Naive B cell (primary cell): Measurements from ENCODE around the gene PARN. TPM values are rescaled to one million over a fixed set of nuclear protein-coding genes. Genes with fewer than 3 reads are reported as not detected.
"Not testable (repeated sequence)": the region's sequence is repeated elsewhere in the genome, so short reads cannot be mapped to it uniquely, and the experiment has no call there.

Experiments used
- ATAC-seq, 2 donors: fragments of 150-1000 bp; cut with Tn5 transposase; 2 replicates each; pipeline ENCODE4 v1.10.0; 2021; ENCODE audit warnings: low read depth in 2 of 2, mild to moderate bottlenecking in 2 of 2, moderate library complexity in 2 of 2
- DNase-seq: peaks from one replicate; pipeline ENCODE4 v3.0.0; 2022
- H3K27ac Mint-ChIP-seq, 6 donors: one replicate each; pipeline ENCODE4 v1.8.0; 2020 to 2022; ENCODE audit warnings: mild to moderate bottlenecking in 6 of 6, mixed read lengths in 6 of 6, moderate library complexity in 5 of 6, inconsistent platforms in 2 of 6
- H3K27me3 Mint-ChIP-seq, 3 donors: one replicate each; pipeline ENCODE4 v1.8.0; 2021 to 2022; ENCODE audit warnings: mixed read lengths in 3 of 3, mild to moderate bottlenecking in 1 of 3
- H3K36me3 Mint-ChIP-seq, 2 donors: one replicate each; pipeline ENCODE4 v1.8.0; 2020 to 2022; ENCODE audit warnings: mixed read lengths in 2 of 2, inconsistent platforms in 1 of 2, mild to moderate bottlenecking in 1 of 2
- H3K4me1 Mint-ChIP-seq, 3 donors: one replicate each; pipeline ENCODE4 v1.8.0; 2020 to 2022; ENCODE audit warnings: mixed read lengths in 3 of 3, inconsistent platforms in 1 of 3, mild to moderate bottlenecking in 1 of 3, moderate library complexity in 1 of 3
- H3K4me3 Mint-ChIP-seq, 8 donors: one replicate each; pipeline ENCODE4 v1.8.0; 2020 to 2022; ENCODE audit warnings: mild to moderate bottlenecking in 8 of 8, mixed read lengths in 8 of 8, moderate library complexity in 8 of 8, inconsistent platforms in 2 of 8
- H3K9me3 Mint-ChIP-seq, 7 donors: one replicate each; pipeline ENCODE4 v1.8.0; 2020 to 2022; ENCODE audit warnings: mixed read lengths in 7 of 7, mild to moderate bottlenecking in 5 of 7, inconsistent platforms in 2 of 7, moderate library complexity in 1 of 7
- polyA plus RNA-seq, 6 donors: library from polyadenylated mRNA; unstranded; fragments of 300-500 nt; fragmentation: Illumina TruSeq; gene quantifications; one replicate each; pipeline ENCODE4 v1.2.3, GENCODE V29; 2021; ENCODE audit warnings: low read depth in 6 of 6

Gene PARN
- polyA plus RNA-seq, 6 donors from 2014 or later = 43.7 to 64.7 (median 55.4) TPM

DNA sequence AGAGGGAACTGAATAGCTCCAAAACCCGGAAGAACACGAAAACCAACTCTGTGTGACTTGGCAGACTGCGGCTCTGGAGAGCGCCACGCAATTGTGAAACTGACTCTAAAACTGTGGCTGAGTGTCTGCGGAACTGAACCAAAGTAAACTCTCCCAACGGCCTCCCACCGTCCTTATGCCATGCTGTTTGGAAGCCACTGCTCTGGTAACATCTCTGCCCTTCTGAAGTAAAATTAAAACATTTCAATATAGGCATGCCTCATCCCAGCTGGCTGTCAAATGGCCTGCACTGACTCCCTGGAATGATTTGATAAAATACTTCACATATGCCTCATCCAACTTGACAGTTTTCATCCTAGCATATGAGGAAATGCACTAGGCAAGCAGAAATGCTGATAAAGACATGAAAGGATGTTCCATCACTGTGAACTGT lies 70.2 kb downstream of the PARN start:
- Mint-ChIP-seq H3K9me3 (no peaks in the 10 kb centered on the region), H3K4me3 (no peak overlapping the region), H3K36me3 (peaks cover 9 to 11% of the 10 kb centered on the region in 2 donors), H3K4me1 (peaks cover 1 to 12% (median 7%) of the 10 kb centered on the region in 3 donors), H3K27ac (peak overlapping the region in 1 of 6 donors; percentile 86), H3K27me3 (no peaks in the 10 kb centered on the region)
- ATAC-seq = no peak
- no peak for DNase-seq

GRCh38 chr16:14553447-14553846 lies 76.6 kb downstream of the PARN start:
- Mint-ChIP-seq H3K9me3 (no peaks in the 10 kb centered on the region), H3K36me3 (peaks cover 6 to 22% of the 10 kb centered on the region in 2 donors), H3K27ac (no peak overlapping the region), H3K4me1 (peaks cover 0 to 4% (median 0%) of the 10 kb centered on the region in 3 donors), H3K4me3 (no peak overlapping the region), H3K27me3 (no peaks in the 10 kb centered on the region)
- ATAC-seq (no peak), DNase-seq (no peak)

DNA sequence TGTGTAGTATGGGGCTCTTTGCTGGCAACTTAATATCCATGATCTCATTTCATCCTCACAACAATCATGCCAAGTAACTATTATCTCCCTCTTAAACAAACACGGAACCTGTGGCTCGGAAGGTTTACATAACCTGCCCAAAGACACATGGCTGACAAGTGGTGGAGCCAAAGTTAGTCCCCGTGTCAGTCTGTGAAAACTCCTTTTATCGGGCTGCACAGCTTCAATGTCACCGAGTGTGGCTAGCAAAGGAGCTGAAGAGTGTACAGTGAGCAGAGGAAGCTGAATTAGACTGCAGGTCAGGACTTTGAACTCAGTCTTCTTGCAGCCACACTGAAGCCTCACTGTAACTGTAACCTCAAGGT lies 80.3 kb downstream of the PARN start:
- no peaks in the 10 kb centered on the region for H3K9me3 Mint-ChIP-seq
- no peaks in the 10 kb centered on the region for H3K27me3 Mint-ChIP-seq
- H3K4me3 Mint-ChIP-seq = no peak overlapping the region
- DNase-seq (no peak), ATAC-seq (no peak)
- H3K4me1 Mint-ChIP-seq = no peaks in the 10 kb centered on the region
- H3K36me3 Mint-ChIP-seq = peaks cover 1 to 27% of the 10 kb centered on the region in 2 donors
- peak overlapping the region in 1 of 6 donors; percentile 21 for H3K27ac Mint-ChIP-seq

DNA sequence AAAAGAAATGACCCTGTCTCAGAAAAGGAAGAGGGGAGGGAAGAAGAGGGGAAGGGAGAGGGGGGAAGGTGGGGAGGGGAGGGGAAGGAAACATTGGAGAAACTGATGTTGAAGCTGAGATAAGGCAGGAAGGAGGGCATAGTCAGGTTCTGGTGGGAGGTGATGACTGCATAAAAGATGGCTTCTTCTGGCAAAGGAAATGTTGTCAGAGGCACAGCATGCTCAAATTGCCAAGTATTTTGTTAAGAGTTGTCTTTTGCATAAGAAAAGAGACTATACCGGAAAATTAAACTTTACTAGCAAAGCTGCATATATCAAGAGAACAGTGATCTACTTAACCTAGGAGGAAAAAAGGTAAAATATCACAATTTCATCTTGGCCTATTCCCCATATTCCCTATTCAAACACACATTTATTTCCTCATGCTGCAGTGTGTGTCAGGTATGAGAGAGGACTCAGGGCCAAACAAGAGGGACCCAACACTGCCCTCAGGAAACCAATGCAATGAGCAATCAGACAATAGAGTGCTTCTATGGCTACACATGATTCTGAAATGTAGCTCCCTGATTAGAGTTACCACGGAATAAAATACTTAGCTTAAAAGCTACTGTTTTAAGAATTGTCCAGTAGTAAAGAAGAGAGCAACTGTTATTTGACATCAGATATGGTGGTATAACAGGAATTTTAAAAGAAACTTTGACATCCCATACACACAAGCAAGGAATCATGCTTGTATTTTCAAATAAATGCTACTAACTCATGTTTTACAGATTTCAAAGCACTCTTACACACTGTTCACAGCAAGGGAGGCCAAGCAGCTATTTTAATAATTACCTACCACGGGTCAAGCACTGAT lies 80.9 kb downstream of the PARN start:
- no peaks in the 10 kb centered on the region for H3K27me3 Mint-ChIP-seq
- peaks cover 0 to 2% (median 0%) of the 10 kb centered on the region in 7 donors for H3K9me3 Mint-ChIP-seq
- no peak overlapping the region for H3K4me3 Mint-ChIP-seq
- no peaks in the 10 kb centered on the region for H3K4me1 Mint-ChIP-seq
- peaks cover under 1 to 27% of the 10 kb centered on the region in 2 donors for H3K36me3 Mint-ChIP-seq
- H3K27ac Mint-ChIP-seq = peak overlapping the region in 1 of 6 donors; percentile 21
- no peak for DNase-seq
- ATAC-seq = no peak

DNA sequence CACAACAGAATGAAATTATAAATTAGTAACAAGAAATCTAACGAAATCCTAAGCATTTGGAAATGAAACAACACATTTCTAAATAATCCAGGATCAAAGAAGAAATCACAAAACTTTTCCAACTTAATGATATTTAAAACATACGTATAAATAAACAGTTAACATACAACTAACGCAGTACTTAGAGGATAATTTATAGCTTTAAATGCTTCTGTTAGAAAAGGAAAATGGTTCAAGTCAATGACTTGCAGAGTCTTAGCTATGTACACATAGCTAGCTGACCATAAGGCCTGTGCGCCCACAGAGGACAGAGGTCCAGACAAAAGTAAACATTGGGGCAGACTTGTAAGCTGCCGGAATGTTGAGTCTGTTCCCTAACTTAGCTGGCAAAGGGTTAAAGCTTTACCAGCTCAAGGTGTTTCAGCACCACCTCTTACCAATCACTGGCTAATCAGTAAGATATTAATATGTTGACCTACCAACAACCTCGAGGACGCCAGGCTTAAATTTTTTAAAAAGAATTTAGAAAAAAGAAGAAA lies 84.6 kb downstream of the PARN start:
- Mint-ChIP-seq H3K36me3 (peaks cover 24 to 34% of the 10 kb centered on the region in 2 donors), H3K4me3 (no peak overlapping the region), H3K9me3 (peaks cover 0 to 11% (median 2%) of the 10 kb centered on the region in 7 donors), H3K4me1 (peaks cover 0 to 5% (median 0%) of the 10 kb centered on the region in 3 donors), H3K27ac (no peak overlapping the region), H3K27me3 (no peaks in the 10 kb centered on the region)
- ATAC-seq (no peak), DNase-seq (no peak)

DNA sequence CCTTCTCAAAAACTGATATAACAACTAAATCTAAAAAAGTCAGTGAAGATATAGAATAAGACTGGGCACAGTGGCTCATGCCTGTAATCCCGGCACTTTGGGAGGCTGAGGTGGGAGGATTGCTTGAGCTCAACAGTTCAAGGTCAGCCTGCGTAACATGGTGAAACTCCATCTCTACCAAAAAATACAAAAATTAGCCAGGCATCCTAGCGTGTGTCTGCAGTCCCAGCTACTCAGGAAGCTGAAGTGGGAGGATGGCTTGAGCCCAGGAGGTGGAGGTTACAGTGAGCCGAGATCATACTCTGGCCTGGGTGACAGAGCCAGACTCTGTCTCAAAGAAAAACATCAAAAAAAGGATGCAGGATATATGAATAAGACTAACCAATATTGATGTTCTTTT lies 85.2 kb downstream of the PARN start:
- ATAC-seq, H3K4me3 Mint-ChIP-seq, DNase-seq, H3K4me1 Mint-ChIP-seq, H3K27me3 Mint-ChIP-seq: not testable (repeated sequence)
- peaks cover 0 to 11% (median 2%) of the 10 kb centered on the region in 7 donors for H3K9me3 Mint-ChIP-seq
- peaks cover 24 to 29% of the 10 kb centered on the region in 2 donors for H3K36me3 Mint-ChIP-seq
- peak overlapping the region in 1 of 6 donors; percentile 63 for H3K27ac Mint-ChIP-seq

DNA sequence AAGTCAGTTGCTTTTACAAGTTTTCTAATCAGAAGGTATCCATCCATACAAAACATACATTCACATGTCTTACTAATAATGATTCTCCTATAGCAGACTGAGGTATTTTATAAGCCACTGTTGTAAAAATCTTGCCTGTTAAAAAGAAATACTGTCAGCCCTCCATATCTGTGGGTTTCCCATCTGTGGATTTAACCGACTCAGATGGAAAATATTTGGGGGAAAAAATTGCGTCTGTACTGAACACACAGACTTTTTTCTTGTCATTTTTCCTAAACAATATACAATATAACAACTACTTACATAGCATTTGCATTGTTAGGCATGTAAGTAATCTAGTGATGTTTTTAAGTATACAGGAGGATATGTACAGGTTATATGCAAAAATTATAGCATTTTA lies 90.4 kb downstream of the PARN start:
- Mint-ChIP-seq H3K36me3 (peaks cover 22 to 24% of the 10 kb centered on the region in 2 donors), H3K27ac (no peak overlapping the region), H3K4me1 (peaks cover 0 to 9% (median 8%) of the 10 kb centered on the region in 3 donors), H3K27me3 (no peaks in the 10 kb centered on the region), H3K4me3 (no peak overlapping the region), H3K9me3 (peaks cover 0 to 11% (median 2%) of the 10 kb centered on the region in 7 donors)
- ATAC-seq = no peak
- no peak for DNase-seq

GRCh38 chr16:14539156-14539555 lies 90.9 kb downstream of the PARN start:
- no peak for ATAC-seq
- DNase-seq = no peak
- Mint-ChIP-seq H3K36me3 (peaks cover 21 to 24% of the 10 kb centered on the region in 2 donors), H3K27ac (peak overlapping the region in 1 of 6 donors; percentile 48), H3K9me3 (peaks cover 0 to 9% (median 2%) of the 10 kb centered on the region in 7 donors), H3K4me3 (no peak overlapping the region), H3K4me1 (peaks cover 0 to 9% (median 8%) of the 10 kb centered on the region in 3 donors), H3K27me3 (no peaks in the 10 kb centered on the region)

GRCh38 chr16:14538604-14539003 lies 91.5 kb downstream of the PARN start:
- H3K9me3 Mint-ChIP-seq = peaks cover 1 to 8% (median 3%) of the 10 kb centered on the region in 7 donors
- peaks cover 18 to 22% of the 10 kb centered on the region in 2 donors for H3K36me3 Mint-ChIP-seq
- H3K4me3 Mint-ChIP-seq = no peak overlapping the region
- DNase-seq (no peak), ATAC-seq (no peak)
- H3K4me1 Mint-ChIP-seq = peaks cover 2 to 9% (median 8%) of the 10 kb centered on the region in 3 donors
- H3K27me3 Mint-ChIP-seq = no peaks in the 10 kb centered on the region
- H3K27ac Mint-ChIP-seq = peak overlapping the region in 1 of 6 donors; percentile 48

GRCh38 chr16:14531613-14532012 lies 98.4 kb downstream of the PARN start:
- peaks cover 0 to 7% (median 3%) of the 10 kb centered on the region in 7 donors for H3K9me3 Mint-ChIP-seq
- DNase-seq = no peak
- H3K27me3 Mint-ChIP-seq = no peaks in the 10 kb centered on the region
- peaks cover 4 to 16% (median 9%) of the 10 kb centered on the region in 3 donors for H3K4me1 Mint-ChIP-seq
- H3K27ac Mint-ChIP-seq = no peak overlapping the region
- H3K4me3 Mint-ChIP-seq = no peak overlapping the region
- H3K36me3 Mint-ChIP-seq = peaks cover 10 to 15% of the 10 kb centered on the region in 2 donors
- no peak for ATAC-seq

DNA sequence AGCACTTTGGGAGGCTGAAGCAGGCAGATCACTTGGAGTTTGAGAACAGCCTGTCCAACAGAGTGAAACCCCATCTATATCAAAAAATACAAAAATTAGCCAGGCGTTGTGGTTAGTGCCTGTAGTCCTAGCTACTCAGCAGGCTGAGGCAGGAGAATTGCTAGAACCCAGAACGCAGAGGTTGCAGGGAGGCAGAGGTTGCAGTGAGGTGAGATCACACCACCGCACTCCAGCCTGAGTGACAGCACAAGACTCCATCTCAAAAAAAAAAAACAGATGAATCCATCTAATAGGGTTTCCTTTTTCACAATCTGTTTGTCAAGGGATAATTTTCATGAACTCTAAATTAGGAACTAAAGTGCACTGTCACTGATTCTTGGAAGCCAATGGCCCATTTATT lies 99.0 kb downstream of the PARN start:
- no peak for DNase-seq
- no peaks in the 10 kb centered on the region for H3K27me3 Mint-ChIP-seq
- H3K4me1 Mint-ChIP-seq = peaks cover 4 to 16% (median 9%) of the 10 kb centered on the region in 3 donors
- H3K27ac Mint-ChIP-seq = no peak overlapping the region
- H3K4me3 Mint-ChIP-seq = no peak overlapping the region
- peaks cover 0 to 7% (median 3%) of the 10 kb centered on the region in 7 donors for H3K9me3 Mint-ChIP-seq
- peaks cover 10 to 15% of the 10 kb centered on the region in 2 donors for H3K36me3 Mint-ChIP-seq
- no peak for ATAC-seq

- H3K36me3 Mint-ChIP-seq = peaks cover 10 to 15% of the 10 kb centered on the region in 2 donors
- H3K4me1 Mint-ChIP-seq = peaks cover 4 to 16% (median 9%) of the 10 kb centered on the region in 3 donors
- H3K9me3 Mint-ChIP-seq = peaks cover 0 to 7% (median 3%) of the 10 kb centered on the region in 7 donors
- peak overlapping the region in 1 of 6 donors; percentile 54 for H3K27ac Mint-ChIP-seq
- H3K27me3 Mint-ChIP-seq = no peaks in the 10 kb centered on the region
- ATAC-seq = no peak
- DNase-seq = no peak
- H3K4me3 Mint-ChIP-seq = no peak overlapping the region
Observed at GRCh38 chr16:14530046-14530445, 100.0 kb downstream of the PARN start.

- ATAC-seq (peak in 1 of 2 donors; percentile 27), DNase-seq (peak; percentile 30)
- peaks cover 10 to 15% of the 10 kb centered on the region in 2 donors for H3K36me3 Mint-ChIP-seq
- no peaks in the 10 kb centered on the region for H3K27me3 Mint-ChIP-seq
- peak overlapping the region in 1 of 6 donors; percentile 16 for H3K27ac Mint-ChIP-seq
- H3K4me3 Mint-ChIP-seq = no peak overlapping the region
- peaks cover 0 to 7% (median 3%) of the 10 kb centered on the region in 7 donors for H3K9me3 Mint-ChIP-seq
- peaks cover 4 to 16% (median 9%) of the 10 kb centered on the region in 3 donors for H3K4me1 Mint-ChIP-seq
Observed at GRCh38 chr16:14529010-14529669, 100.9 kb downstream of the PARN start.
